H1 (cell line): ENCODE measurements around the gene FBXW8. TPM values are rescaled to one million over a fixed set of nuclear protein-coding genes. Genes with fewer than 3 reads are reported as not detected.

Source experiments
- ATF3 ChIP-seq: IDR thresholded peaks from 2 replicates; pipeline ENCODE4 v1.6.1; 2011; ENCODE audit warnings: low read depth, mild to moderate bottlenecking, low read length; ENCODE audit not compliant: insufficient read depth
- NRF1 ChIP-seq: IDR thresholded peaks from 2 replicates; pipeline ENCODE4 v1.6.1; 2011; ENCODE audit warnings: mild to moderate bottlenecking, low read depth, low read length, improper control_type of control experiment
- SIRT6 ChIP-seq: IDR thresholded peaks from one replicate; pipeline ENCODE4 v1.7.1; 2012; ENCODE audit warnings: low read length, inconsistent platforms
- TAF1 ChIP-seq: IDR thresholded peaks from 2 replicates; pipeline ENCODE4 v1.6.1; 2011; ENCODE audit warnings: mild to moderate bottlenecking, low read depth, low read length
- polyA plus RNA-seq, 7 experiments: library from polyadenylated mRNA; depleted of rRNA in 3 of 7; stranded (reverse) in 5 of 7; unstranded in 2 of 7; fragments of >200 nt in 5 of 7; fragments of 200-250 nt in 2 of 7; gene quantifications; 1 replicate in 5 of 7; 2 replicates in 1 of 7; 4 replicates in 1 of 7; pipeline versions ENCODE4 v1.2.1 to v1.2.3, GENCODE V29; 2011 to 2013; ENCODE audit warnings: missing spikeins in 2 of 7, mixed read lengths in 2 of 7
- total RNA-seq: library from RNA; stranded (reverse); fragmentation: NEBNext Ultra II Directional; extraction: Animal tissue kit (Norgen Biotek cat#: 25700); gene quantifications from 2 replicates; pipeline ENCODE4 v1.2.1, GENCODE V29; 2021

FBXW8 gene
- total and polyA plus RNA-seq, 2 of the 8 experiments (the other 6 are each of a cell fraction or from before 2014, with no cell fraction given) = 15.8 to 16.0 TPM

- TF ChIP-seq NRF1 (no peak), TAF1 (no peak), ATF3 (no peak), SIRT6 (no peak)
Measured at GRCh38 chr12:117067016-117067415, 156.3 kb downstream of the FBXW8 start (continued).
